IPS-20b (cell line): ENCODE measurements around the gene KCNN1.

Experiments used
- H3K27ac ChIP-seq: one replicate; pipeline ENCODE4 v1.5.1; 2013; ENCODE audit warnings: low read length
- H3K27me3 ChIP-seq: 2 replicates; pipeline ENCODE4 v1.6.1; 2013; ENCODE audit warnings: mild to moderate bottlenecking, low read length, inconsistent platforms; ENCODE audit not compliant: insufficient read depth
- H3K36me3 ChIP-seq: 2 replicates; pipeline ENCODE4 v1.6.1; 2013; ENCODE audit warnings: low read depth, mild to moderate bottlenecking, inconsistent platforms, low read length, moderate library complexity; ENCODE audit not compliant: insufficient read depth
- H3K4me1 ChIP-seq: 2 replicates; pipeline ENCODE4 v1.6.1; 2013; ENCODE audit warnings: mild to moderate bottlenecking, control low read depth, inconsistent platforms, low read length, moderate library complexity; ENCODE audit not compliant: insufficient read depth
- H3K4me3 ChIP-seq: 2 replicates; pipeline ENCODE4 v1.5.1; 2013; ENCODE audit warnings: mild to moderate bottlenecking, low read length, inconsistent platforms
- H3K9ac ChIP-seq: 2 replicates; pipeline ENCODE4 v1.6.1; 2013; ENCODE audit warnings: low read depth, mild to moderate bottlenecking, inconsistent platforms, low read length, moderate library complexity
- H3K9me3 ChIP-seq: 2 replicates; pipeline ENCODE4 v1.6.1; 2013; ENCODE audit warnings: mild to moderate bottlenecking, low read depth, low read length, inconsistent platforms; ENCODE audit not compliant: insufficient read depth

The KCNN1 gene

GRCh38 chr19:17948931-17949930 is 17.7 kb upstream of the KCNN1 start:
- Histone ChIP-seq H3K27me3 (peaks cover 56% of the 10 kb centered on the region), H3K36me3 (peaks cover 2% of the 10 kb centered on the region; the same call in 1 of the 2 replicates), H3K9ac (peak overlapping the region; percentile 66; the same call in 1 of the 2 replicates), H3K9me3 (no peaks in the 10 kb centered on the region), H3K27ac (no peak overlapping the region), H3K4me3 (peak overlapping the region; percentile 70), H3K4me1 (peaks cover 19% of the 10 kb centered on the region; the same call in 1 of the 2 replicates)

GRCh38 chr19:17949956-17950309 is 17.0 kb upstream of the KCNN1 start:
- no peaks in the 10 kb centered on the region for H3K9me3 ChIP-seq
- no peak overlapping the region for H3K27ac ChIP-seq
- H3K9ac ChIP-seq: peak overlapping the region; percentile 64; the same call in 1 of the 2 replicates
- peaks cover 61% of the 10 kb centered on the region for H3K27me3 ChIP-seq
- H3K4me1 ChIP-seq: peaks cover 19% of the 10 kb centered on the region; the same call in 1 of the 2 replicates
- no peaks in the 10 kb centered on the region for H3K36me3 ChIP-seq
- peak overlapping the region; percentile 70; the same call in 1 of the 2 replicates for H3K4me3 ChIP-seq

GRCh38 chr19:17950310-17951156 is 16.4 kb upstream of the KCNN1 start:
- peak overlapping the region; percentile 70 for H3K4me3 ChIP-seq
- no peaks in the 10 kb centered on the region for H3K9me3 ChIP-seq
- H3K4me1 ChIP-seq: peaks cover 19% of the 10 kb centered on the region; the same call in 1 of the 2 replicates
- peaks cover 61% of the 10 kb centered on the region for H3K27me3 ChIP-seq
- H3K36me3 ChIP-seq: no peaks in the 10 kb centered on the region
- no peak overlapping the region for H3K27ac ChIP-seq
- H3K9ac ChIP-seq: peak overlapping the region; percentile 64; the same call in 1 of the 2 replicates

- peaks cover 19% of the 10 kb centered on the region; the same call in 1 of the 2 replicates for H3K4me1 ChIP-seq
Observed at GRCh38 chr19:17951157-17951989, 15.5 kb upstream of the KCNN1 start.

GRCh38 chr19:17951990-17952976 is 14.6 kb upstream of the KCNN1 start:
- Histone ChIP-seq H3K27me3 (peaks cover 61% of the 10 kb centered on the region), H3K9ac (no peak overlapping the region)

More at GRCh38 chr19:17951157-17951989, 15.5 kb upstream of the KCNN1 start:
- Histone ChIP-seq H3K27me3 (peaks cover 61% of the 10 kb centered on the region), H3K36me3 (no peaks in the 10 kb centered on the region), H3K9ac (peak overlapping the region; percentile 20; the same call in 1 of the 2 replicates), H3K27ac (no peak overlapping the region), H3K9me3 (no peaks in the 10 kb centered on the region), H3K4me3 (peak overlapping the region; percentile 70)

GRCh38 chr19:17953316-17953801 is 13.5 kb upstream of the KCNN1 start:
- no peak overlapping the region for H3K27ac ChIP-seq
- no peaks in the 10 kb centered on the region for H3K9me3 ChIP-seq
- H3K36me3 ChIP-seq: no peaks in the 10 kb centered on the region
- no peak overlapping the region for H3K9ac ChIP-seq
- peaks cover 61% of the 10 kb centered on the region for H3K27me3 ChIP-seq
- H3K4me3 ChIP-seq: peak overlapping the region; percentile 70; the same call in 1 of the 2 replicates
- peaks cover 15% of the 10 kb centered on the region; the same call in 1 of the 2 replicates for H3K4me1 ChIP-seq

More at GRCh38 chr19:17951990-17952976, 14.6 kb upstream of the KCNN1 start:
- Histone ChIP-seq H3K36me3 (no peaks in the 10 kb centered on the region), H3K9me3 (no peaks in the 10 kb centered on the region), H3K27ac (no peak overlapping the region), H3K4me1 (peaks cover 15% of the 10 kb centered on the region; the same call in 1 of the 2 replicates), H3K4me3 (peak overlapping the region; percentile 70)

- Histone ChIP-seq H3K36me3 (no peaks in the 10 kb centered on the region), H3K27me3 (peaks cover 59% of the 10 kb centered on the region), H3K9ac (no peak overlapping the region), H3K27ac (no peak overlapping the region), H3K4me1 (peaks cover 15% of the 10 kb centered on the region; the same call in 1 of the 2 replicates), H3K9me3 (no peaks in the 10 kb centered on the region), H3K4me3 (no peak overlapping the region)
Observed at GRCh38 chr19:17953869-17954268, 13.0 kb upstream of the KCNN1 start.

GRCh38 chr19:17954401-17954800 is 12.5 kb upstream of the KCNN1 start:
- Histone ChIP-seq H3K9ac (no peak overlapping the region), H3K4me1 (peaks cover 15% of the 10 kb centered on the region; the same call in 1 of the 2 replicates), H3K27me3 (peaks cover 54% of the 10 kb centered on the region), H3K4me3 (no peak overlapping the region), H3K9me3 (no peaks in the 10 kb centered on the region), H3K27ac (no peak overlapping the region), H3K36me3 (no peaks in the 10 kb centered on the region)

GRCh38 chr19:17957149-17957849 is 9.6 kb upstream of the KCNN1 start:
- Histone ChIP-seq H3K9ac (no peak overlapping the region), H3K4me1 (peaks cover 5% of the 10 kb centered on the region; the same call in 1 of the 2 replicates), H3K27me3 (peaks cover 25% of the 10 kb centered on the region), H3K9me3 (no peaks in the 10 kb centered on the region), H3K36me3 (no peaks in the 10 kb centered on the region), H3K27ac (no peak overlapping the region), H3K4me3 (no peak overlapping the region)
